ENCODE data around the gene EZH1.

- TF ChIP-seq POLR2AphosphoS5 (IDR thresholded peaks at IDR 0.05), result no peak
- TF ChIP-seq CTCF (IDR thresholded peaks at IDR 0.05), result no peak
- no peak for TF ChIP-seq POLR2A (IDR thresholded peaks at IDR 0.05)
Observed at GRCh38 chr17:42678951-42679491, 65.8 kb downstream of the EZH1 start.

All from suprapubic skin (tissue), 4 donors.